ENCODE measurements around the gene TACSTD2. TPM values are rescaled to one million over a fixed set of nuclear protein-coding genes. Genes with fewer than 3 reads are reported as not detected.

The TACSTD2 gene
- total and polyA plus RNA-seq, 2 of the 4 experiments (the other 2 are of a cell fraction): not detected

DNA sequence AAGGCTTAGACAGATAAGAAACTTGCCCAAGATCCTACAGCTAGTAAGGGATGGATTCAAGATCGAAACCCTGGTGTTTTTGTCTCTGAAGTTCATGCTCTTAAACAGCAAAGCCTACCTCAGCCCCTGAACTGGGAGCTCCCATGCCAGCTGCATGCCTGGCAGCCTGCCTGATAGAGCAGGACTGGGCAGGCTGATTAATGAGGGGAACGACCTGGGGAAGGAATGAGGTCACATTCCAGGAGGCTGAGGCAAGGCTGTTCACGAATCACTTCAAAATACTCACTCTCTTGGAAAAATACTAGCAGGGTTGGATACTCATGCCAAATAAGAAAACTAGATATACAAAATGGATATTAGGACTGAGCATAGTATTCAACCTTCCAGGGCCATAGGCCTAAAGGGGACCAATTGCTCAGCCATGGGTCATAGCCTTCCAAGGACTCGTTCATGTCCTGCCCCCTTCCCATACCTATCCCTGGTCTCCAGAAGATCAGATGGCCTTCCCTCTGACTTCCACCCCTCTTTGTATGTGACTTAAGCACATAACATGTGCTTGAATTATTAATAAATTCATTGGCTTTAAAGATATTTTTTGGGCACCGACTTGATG, 15.6 kb upstream of the TACSTD2 start:
- Histone ChIP-seq H3K18ac (ENCODE audit: low read depth, low read length) (peak overlapping the region; percentile 75), H2AK9ac (replicated peaks; ENCODE audit: low read depth, low read length, poor library complexity) (no peak overlapping the region), H3K9me1 (ENCODE audit: insufficient read depth, low read length) (peaks cover 3% of the 10 kb centered on the region; the same call in 1 of the 2 replicates), H4K5ac (ENCODE audit: low read depth, low read length) (peak overlapping the region; percentile 37; the same call in 1 of the 2 replicates), H3K23ac (ENCODE audit: low read depth, low read length) (no peak overlapping the region; the same call in 1 of the 2 replicates), H3K4me3 (ENCODE audit: insufficient read depth, low read depth, low read length) (no peak overlapping the region), H2BK120ac (ENCODE audit: low read depth, low read length) (peak overlapping the region; percentile 67), H4K8ac (ENCODE audit: low read depth in 2 of 2, low read length in 2 of 2) (peak overlapping the region in 1 of 2 experiments; percentile 59; a peak in 2 of 4 replicates), H3K4me1 (ENCODE audit: control insufficient read depth, insufficient read depth, low read length) (peaks cover 2% of the 10 kb centered on the region; the same call in 1 of the 2 replicates), H3K4me2 (ENCODE audit: low read depth, low read length) (peak overlapping the region; percentile 44), H3K56ac (ENCODE audit: extremely low read depth, insufficient read depth, low read length) (no peak overlapping the region), H3K27ac (ENCODE audit: insufficient read depth, low read length) (peak overlapping the region; percentile 46; the same call in 1 of the 2 replicates), H2AK5ac (ENCODE audit: low read depth, low read length) (peak overlapping the region; percentile 69), H2AFZ (replicated peaks; ENCODE audit: low read length, poor library complexity) (peak overlapping the region; percentile 71), H4K91ac (ENCODE audit: insufficient read depth, low read depth, low read length) (peak overlapping the region; percentile 57; the same call in 1 of the 2 replicates), H3K36me3 (ENCODE audit: control insufficient read depth, insufficient read depth, low read length) (no peaks in the 10 kb centered on the region), H3K79me1 (ENCODE audit: low read depth in 1 of 2, low read length in 2 of 2) (no peaks in the 10 kb centered on the region), H3K9me3 (ENCODE audit: control insufficient read depth, insufficient read depth, low read length) (no peaks in the 10 kb centered on the region), H3K27me3 (ENCODE audit: control insufficient read depth, insufficient read depth, low read length) (peaks cover 1% of the 10 kb centered on the region), H3K14ac (replicated peaks; ENCODE audit: low read depth, low read length) (peak overlapping the region; percentile 49; the same call in 1 of the 2 replicates), H2BK5ac (ENCODE audit: low read depth, low read length, poor library complexity, severe bottlenecking) (peak overlapping the region; percentile 9), H2BK15ac (ENCODE audit: low read depth, low read length) (peak overlapping the region; percentile 48; the same call in 2 of the 3 replicates), H3K4ac (ENCODE audit: low read depth, low read length) (peak overlapping the region; percentile 63; the same call in 1 of the 2 replicates), H4K20me1 (ENCODE audit: insufficient read depth, low read length) (no peaks in the 10 kb centered on the region), H2BK20ac (ENCODE audit: low read depth, low read length) (peak overlapping the region; percentile 52; the same call in 1 of the 2 replicates), H3K9ac (ENCODE audit: low read depth, low read length) (no peak overlapping the region)
- ATAC-seq (ENCODE audit: low read depth): peak; percentile 86
- dilution Hi-C loops (cut with HindIII; ENCODE audit: low sequenced_read_pairs, unreplicated experiment) (no loop called here), intact Hi-C loops (cut with micrococcal nuclease) (loop anchor here (1.0 kb wide), 1 partner anchor 8 kb away; no protein-coding TSS in a partner anchor), in situ Hi-C loops (cut with MboI; ENCODE audit: low sequenced_read_pairs) (no loop called here)
- BruUV-seq (replicated peaks): no TSS peak
- CTCF ChIA-PET: interaction anchor here (0.5 kb wide), 1 partner anchor 1147 kb away, joined by 3 read pairs; no protein-coding TSS in a partner anchor
- TF ChIP-seq RAD21 (IDR thresholded peaks at IDR 0.05; ENCODE audit: low read length): no peak
- TF ChIP-seq SMC3 (IDR thresholded peaks at IDR 0.05; ENCODE audit: low read depth, low read length): no peak
- peak; percentile 44; the same call in 1 of the 2 replicates for TF ChIP-seq CEBPB (IDR thresholded peaks at IDR 0.05; ENCODE audit: low read depth, low read length)
- TF ChIP-seq MXI1 (IDR thresholded peaks at IDR 0.05; ENCODE audit: borderline replicate concordance, low read depth, low read length): no peak
- no peak for TF ChIP-seq RFX5 (IDR thresholded peaks at IDR 0.05; ENCODE audit: low read depth, low read length)
- TF ChIP-seq MAZ (IDR thresholded peaks at IDR 0.05; ENCODE audit: borderline replicate concordance, low read depth, low read length): peak; percentile 19; the same call in 1 of the 2 replicates
- no peak for TF ChIP-seq BHLHE40 (IDR thresholded peaks at IDR 0.05; ENCODE audit: low read depth, low read length)
- WGBS, 2 experiments (ENCODE audit: extremely low coverage in 2 of 2, insufficient read length in 1 of 2): no CpG with 5 or more reads among the region's 5 CpGs
- POLR2A ChIA-PET (ENCODE audit: unreplicated experiment): no interaction called here
- DNase-seq: peak; percentile 87

Data from IMR-90 (cell line).